GM18520 (cell line): Measurements from ENCODE around the gene POLD3.
"Not testable (repeated sequence)": the region's sequence is repeated elsewhere in the genome, so short reads cannot be mapped to it uniquely, and the experiment has no call there.

Experiments
- ATAC-seq: cut with Tn5 transposase; IDR thresholded peaks from one replicate; pipeline ENCODE4 v1.9.1; 2021; ENCODE audit not compliant: unreplicated experiment

The POLD3 gene

DNA sequence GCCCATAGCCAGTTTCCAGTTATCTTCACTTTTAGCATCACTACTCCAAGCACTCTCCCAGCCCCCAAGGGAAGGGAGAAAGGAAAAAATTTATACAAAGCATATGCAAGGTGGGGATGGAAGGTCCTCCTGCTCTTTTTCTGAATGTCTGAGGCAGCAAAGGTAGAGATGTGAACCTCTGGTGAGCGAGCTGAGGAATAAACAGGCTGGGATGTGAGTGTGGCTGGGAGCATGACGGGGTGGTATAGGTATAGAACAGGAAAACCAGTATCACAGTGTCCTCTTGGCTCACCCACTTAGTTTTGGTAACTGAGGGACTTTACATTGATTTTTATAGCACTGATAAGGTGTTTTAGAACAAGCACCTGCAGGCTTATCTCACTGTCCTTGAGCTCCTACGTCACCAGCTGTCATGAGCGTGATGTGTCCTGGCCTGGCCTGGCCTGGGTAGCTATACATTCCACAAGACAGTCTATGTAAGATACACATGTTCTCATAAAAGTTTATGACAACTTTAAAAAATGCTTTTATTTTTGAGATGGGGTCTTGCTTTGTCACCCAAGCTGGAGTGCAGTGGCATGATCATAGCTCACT lies 10.3 kb upstream of the POLD3 start:
- ATAC-seq, result no peak

GRCh38 chr11:74583024-74583624 lies 9.3 kb upstream of the POLD3 start:
- ATAC-seq, result no peak

GRCh38 chr11:74590492-74590891 lies 1.9 kb upstream of the POLD3 start:
- not testable (repeated sequence) for ATAC-seq

- ATAC-seq, result no peak
Observed at GRCh38 chr11:74592063-74592440, 330 bp upstream of the POLD3 start.

GRCh38 chr11:74593463-74593862 lies 1.1 kb downstream of the POLD3 start:
- no peak for ATAC-seq

GRCh38 chr11:74602637-74603556 lies 10.5 kb downstream of the POLD3 start:
- ATAC-seq, result no peak

DNA sequence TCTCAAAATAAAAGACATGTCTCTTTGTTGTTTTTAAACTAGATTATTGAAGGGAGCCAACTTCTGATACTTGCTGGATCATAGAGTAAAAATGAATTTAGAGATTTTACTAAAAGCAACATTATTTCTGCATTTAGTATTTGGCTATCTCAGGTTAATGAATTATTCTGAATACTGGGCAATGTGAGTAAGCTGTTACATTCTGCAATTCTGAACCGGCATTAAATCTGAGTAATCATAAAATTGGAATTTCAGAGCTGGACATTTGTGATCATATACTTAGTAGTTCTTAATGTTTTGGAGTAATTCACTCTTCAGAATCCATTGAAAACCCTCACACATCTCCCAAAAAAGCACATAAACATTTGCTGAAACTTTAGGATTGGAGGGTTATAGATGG lies 11.5 kb downstream of the POLD3 start:
- ATAC-seq, result no peak

GRCh38 chr11:74604311-74604710 lies 11.9 kb downstream of the POLD3 start:
- ATAC-seq, result no peak

DNA sequence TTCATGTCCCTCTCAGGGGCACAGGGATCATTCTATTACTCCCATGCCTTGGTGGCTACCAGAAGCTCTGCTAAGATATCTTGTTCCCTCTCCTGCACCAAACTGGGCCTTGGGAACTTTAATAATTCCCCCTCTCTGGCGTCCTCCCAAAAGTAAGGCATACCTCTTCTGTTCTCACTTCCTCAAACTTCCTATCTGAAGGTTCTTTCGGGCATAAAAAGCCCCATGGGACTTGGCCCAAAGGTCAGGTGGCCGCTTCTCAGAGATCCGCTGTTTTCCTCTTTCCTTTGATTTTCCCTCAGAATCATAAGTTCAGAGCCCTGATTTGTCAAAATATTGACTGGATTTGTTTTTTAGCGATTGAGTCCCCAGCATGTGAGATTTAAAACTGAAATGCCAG lies 13.0 kb downstream of the POLD3 start:
- no peak for ATAC-seq

DNA sequence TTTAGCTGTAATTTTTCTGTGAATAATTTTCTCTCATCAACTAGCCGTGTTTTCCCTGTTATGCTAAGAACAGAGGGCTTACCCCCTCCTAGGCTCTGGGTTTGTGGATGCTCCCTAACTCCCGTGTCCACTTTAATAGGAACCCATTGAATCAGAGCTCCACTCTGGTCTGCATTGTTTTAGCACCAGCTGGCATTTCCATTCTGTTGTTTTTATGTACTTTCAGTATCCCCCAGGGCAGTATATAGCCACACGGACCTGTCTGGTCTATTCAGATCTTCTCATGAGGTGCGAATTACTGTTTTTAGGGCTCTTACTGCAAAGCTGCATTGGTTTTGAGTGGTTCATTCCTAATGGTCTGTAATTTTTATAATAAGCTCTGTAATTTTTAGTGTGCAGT lies 16.0 kb downstream of the POLD3 start:
- ATAC-seq, result no peak

DNA sequence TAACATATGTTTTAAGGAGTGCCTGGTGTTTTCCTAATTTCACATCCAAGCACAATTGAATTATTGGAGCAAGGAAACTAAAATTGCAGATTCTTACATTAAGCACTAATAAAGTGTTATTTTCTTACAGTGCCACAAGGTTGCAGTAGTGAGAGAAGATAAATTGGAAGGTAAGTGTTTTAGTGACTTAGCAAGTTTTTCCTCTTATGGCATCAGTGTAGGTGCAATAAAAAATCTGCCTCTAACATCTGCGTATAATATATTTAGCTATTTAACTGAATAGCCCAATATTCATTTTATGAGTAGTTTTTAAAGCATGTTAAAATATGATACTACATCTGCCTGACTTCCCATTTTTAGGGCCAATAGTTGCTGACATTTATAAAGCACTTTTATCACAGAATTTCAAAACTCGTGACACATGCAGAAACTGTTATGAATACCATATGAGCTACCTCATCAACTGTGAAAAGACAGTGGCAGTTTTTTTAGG lies 19.0 kb downstream of the POLD3 start:
- ATAC-seq, result no peak

- ATAC-seq, result no peak
Observed at GRCh38 chr11:74612877-74613276, 20.5 kb downstream of the POLD3 start.

DNA sequence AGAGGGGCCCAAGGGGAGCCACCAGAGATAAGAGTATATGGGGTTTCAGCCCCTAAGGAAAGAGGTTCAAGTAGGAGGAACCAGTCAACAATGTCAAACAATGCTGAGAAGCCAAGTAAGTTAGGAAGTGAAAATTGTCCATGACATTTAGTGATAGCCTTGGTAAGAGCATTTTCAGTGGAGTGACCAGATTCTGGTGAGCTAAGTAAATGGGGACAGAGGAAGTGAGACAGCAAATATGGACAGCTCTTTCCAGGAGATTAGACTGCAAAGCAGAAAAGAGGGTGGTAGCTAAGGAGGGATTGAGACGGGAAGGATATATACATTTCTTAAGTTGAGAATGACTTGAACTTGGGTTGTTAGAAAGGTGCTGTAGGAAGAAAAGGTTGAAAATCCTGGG lies 22.9 kb downstream of the POLD3 start:
- no peak for ATAC-seq

DNA sequence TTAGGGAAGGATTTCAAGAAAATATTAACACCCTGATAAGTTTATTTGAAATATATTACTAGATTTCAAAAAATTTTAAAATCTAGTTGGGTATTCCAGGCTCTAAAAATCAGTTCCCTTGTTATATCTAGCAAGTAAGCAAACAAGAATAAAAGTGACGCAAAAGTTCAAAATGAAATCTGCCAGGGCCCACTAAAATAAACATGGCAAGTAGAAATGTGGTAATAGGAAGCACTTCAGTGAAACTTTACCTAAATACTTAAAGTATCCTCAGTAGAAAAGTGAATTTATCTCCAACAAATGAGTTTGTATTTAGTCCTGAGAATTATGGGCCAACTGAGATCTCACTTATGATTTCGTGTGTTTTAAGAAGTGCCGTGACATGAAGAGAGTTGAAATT lies 23.6 kb downstream of the POLD3 start:
- ATAC-seq, result no peak

DNA sequence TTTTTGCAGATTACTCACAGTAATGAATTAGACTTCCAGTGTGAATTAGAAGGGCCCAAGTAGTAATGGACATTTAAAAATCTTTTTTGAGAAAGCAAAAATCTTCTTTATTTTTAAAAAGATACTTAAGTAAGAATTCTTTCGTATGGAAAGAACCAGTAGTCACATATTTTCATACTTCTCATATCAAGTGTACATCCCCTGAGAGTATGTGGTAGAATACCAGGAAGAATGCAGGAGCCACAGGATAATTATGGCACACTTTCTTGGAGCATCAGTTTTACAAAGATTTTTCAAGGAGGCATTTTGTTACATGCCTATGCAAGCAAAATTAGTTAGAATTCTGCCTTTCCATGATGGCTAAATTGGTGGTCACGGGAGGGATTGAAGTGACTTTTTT lies 28.1 kb downstream of the POLD3 start:
- ATAC-seq, result no peak

GRCh38 chr11:74626130-74626529 lies 33.7 kb downstream of the POLD3 start:
- no peak for ATAC-seq

DNA sequence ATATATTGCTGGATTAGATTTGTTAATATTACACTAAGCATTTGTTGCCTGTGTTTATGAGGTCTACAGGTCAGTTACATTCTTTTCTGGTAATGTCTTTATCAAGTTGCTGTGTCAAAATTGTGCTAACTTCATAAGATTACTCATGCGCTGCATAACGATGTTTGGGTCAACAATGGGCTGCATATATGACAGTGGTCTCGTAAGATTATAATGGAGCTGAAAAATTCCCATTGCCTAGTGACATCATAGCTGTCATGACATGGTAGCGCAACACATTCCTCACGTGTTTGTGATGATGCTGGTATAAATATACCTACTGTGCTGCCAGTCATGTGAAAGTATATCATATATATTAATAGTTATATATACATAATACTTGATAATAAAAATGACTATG lies 34.2 kb downstream of the POLD3 start:
- ATAC-seq, result no peak

DNA sequence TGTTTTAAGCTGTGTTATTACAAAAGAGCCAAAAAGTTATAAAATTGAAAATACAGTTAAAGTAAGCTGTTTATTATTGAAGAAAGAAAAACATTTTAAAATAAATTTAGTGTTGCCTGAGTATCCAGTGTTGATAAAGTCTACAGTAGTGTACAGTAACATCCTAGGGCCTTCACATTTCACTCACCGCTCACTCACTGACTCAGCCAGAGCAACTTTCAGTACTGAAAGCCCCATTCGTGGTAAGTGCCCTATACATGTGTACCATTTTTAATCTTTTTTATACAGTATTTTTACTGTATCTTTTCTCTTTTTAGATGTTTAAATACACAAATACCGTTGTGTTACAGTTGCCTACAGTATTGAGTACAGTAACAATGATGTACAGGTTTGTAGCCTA lies 35.0 kb downstream of the POLD3 start:
- ATAC-seq, result no peak

DNA sequence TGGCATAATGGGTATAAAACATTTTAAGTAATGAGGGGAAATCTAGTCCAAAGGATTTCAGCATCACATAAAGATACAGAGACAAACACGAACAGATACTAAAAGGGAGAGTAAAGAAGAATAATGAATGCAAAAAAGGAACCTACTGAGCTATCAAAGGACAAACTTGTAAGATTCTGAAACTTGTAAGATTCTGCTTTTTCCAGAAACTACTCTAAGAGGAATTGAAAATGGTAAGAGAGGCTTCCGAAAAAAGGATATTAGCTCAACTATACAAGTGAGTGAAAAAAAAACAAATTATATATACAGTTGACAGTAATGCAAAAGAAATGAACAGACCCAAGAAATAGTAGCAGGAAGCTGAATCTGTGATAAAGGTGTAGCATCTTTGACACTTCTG lies 37.7 kb downstream of the POLD3 start:
- no peak for ATAC-seq

DNA sequence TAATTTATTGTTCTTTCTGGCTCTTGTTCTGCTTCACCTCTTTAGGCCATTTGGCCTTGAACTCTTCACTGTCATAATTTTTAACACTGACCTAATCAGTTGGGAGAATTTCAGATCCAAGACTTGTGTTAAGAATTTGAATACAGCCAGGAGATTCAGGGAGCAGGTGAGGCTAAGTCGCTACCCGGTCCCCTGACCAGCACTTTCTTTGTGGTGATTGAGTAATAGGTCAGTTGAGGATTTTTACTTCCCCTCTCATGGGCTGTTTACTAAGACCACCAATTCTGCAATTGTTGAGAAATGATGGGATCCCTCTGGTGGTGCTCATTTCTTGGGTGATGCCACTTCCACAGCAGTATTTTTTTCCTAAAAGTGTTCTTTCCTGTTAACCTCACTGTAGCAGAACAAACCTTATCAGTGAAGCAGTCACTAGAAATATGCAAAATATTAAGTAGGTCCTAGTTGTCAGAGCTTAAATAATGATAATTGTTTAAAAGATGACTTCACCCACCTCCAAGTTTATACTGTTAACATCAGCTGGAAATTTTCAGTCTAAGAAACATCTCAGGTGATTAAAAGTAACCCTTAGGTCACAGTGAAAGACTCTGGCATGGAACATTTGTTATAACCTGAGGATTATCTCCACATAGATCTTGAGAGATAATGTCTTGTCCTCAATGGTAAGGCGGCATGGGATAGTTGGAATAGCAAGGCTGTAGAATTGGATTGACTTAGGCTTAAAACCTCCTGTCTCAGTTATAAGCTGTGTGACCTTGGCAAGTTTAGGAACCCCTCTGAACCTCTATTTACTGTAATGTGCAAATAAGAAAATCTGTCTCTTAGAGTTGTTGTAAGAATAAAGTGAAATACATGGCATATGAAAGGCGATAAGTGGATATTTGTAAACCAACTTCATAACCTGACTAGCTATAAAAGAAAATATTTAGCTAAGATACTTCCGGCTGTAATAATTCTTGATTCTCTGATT lies 41.3 kb downstream of the POLD3 start:
- ATAC-seq, result no peak

- ATAC-seq, result no peak
Observed at GRCh38 chr11:74634537-74634936, 42.2 kb downstream of the POLD3 start.
